Measurements from ENCODE around the gene ATP8B3.

Gene ATP8B3

DNA sequence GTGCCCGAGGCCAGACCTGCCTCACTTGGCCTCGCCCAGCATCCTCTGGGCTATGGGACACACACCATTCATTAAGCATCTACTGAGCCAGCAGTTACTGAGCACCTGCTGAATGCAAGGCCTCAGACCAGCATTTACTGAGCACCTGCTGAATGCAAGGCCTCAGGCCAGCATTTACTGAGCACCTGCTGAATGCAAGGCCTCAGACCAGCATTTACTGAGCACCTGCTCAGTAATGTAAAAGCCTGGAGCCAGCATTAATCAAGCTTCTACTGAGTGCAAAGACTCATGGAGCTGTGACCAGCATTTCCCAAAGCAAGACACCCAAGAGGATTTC is 3.7 kb downstream of the ATP8B3 start:
- H3K9me2 ChIP-seq (replicated peaks; ENCODE audit: insufficient read depth, low read length): no peaks in the 10 kb centered on the region
- H3K9me3 ChIP-seq (ENCODE audit: insufficient read depth, low read length): no peaks in the 10 kb centered on the region
- H2AFZ ChIP-seq (ENCODE audit: low read depth, low read length, severe bottlenecking): no peak overlapping the region
- no peak overlapping the region for H3K27ac ChIP-seq (ENCODE audit: low read depth, low read length)
- H3K36me3 ChIP-seq (ENCODE audit: low read length): no peaks in the 10 kb centered on the region
- no peaks in the 10 kb centered on the region for H3K27me3 ChIP-seq (ENCODE audit: low read length)
- H3K9ac ChIP-seq (ENCODE audit: low read length): no peak overlapping the region
- no peaks in the 10 kb centered on the region for H3F3A ChIP-seq (ENCODE audit: insufficient read depth)
- H4K20me1 ChIP-seq (ENCODE audit: low read depth, low read length): no peaks in the 10 kb centered on the region
- no peak overlapping the region for H3K4me2 ChIP-seq (ENCODE audit: low read depth, low read length, poor library complexity, severe bottlenecking)
- no peaks in the 10 kb centered on the region for H3K79me2 ChIP-seq (ENCODE audit: insufficient read depth, low read length)
- no peak overlapping the region for H3K4me3 ChIP-seq (ENCODE audit: insufficient read depth, low read length, poor library complexity, severe bottlenecking)
- TF ChIP-seq, protein P1, sequence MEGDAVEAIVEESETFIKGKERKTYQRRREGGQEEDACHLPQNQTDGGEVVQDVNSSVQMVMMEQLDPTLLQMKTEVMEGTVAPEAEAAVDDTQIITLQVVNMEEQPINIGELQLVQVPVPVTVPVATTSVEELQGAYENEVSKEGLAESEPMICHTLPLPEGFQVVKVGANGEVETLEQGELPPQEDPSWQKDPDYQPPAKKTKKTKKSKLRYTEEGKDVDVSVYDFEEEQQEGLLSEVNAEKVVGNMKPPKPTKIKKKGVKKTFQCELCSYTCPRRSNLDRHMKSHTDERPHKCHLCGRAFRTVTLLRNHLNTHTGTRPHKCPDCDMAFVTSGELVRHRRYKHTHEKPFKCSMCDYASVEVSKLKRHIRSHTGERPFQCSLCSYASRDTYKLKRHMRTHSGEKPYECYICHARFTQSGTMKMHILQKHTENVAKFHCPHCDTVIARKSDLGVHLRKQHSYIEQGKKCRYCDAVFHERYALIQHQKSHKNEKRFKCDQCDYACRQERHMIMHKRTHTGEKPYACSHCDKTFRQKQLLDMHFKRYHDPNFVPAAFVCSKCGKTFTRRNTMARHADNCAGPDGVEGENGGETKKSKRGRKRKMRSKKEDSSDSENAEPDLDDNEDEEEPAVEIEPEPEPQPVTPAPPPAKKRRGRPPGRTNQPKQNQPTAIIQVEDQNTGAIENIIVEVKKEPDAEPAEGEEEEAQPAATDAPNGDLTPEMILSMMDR (IDR thresholded peaks at IDR 0.05; ENCODE audit: insufficient read depth, low read length, poor library complexity, severe bottlenecking): no peak
- TF ChIP-seq EZH2phosphoT487 (conservative IDR thresholded peaks at IDR 0.05; ENCODE audit: low read length): no peak

DNA sequence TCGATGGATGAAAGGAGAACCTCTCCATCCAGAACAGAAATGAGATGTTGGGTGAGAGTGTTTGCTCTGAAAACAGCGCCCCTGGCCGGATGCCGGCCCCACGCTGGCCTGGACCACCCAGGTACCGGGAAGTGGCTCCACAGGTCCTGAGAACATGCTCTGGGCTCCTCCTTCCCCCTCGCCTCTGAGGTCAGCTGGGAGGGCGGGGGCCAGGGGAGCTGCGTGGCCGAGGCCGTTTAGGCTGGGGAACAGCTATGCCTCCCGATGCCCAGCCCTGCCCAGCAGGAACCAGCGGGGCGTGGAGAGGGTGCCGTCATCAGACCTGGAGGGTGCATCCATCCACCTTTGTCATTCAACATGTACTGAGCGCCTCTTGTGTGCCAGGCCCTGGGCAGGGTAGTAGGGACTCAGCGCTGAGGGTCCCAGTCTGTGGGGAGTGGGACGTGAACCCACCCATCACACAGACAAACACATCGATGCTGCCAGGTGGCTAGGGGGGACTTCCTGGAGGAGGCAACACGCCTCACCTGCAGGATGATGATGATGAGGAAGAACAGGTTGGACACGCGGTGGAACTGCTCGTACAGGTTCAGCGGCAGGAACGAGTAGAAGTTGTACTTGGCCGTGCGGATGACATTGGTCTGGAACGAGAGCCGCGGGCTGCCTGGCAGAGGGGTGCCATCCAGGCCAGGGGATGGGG is 4.2 kb downstream of the ATP8B3 start:
- no peak overlapping the region for H3K9ac ChIP-seq (ENCODE audit: low read length)
- H2AFZ ChIP-seq (ENCODE audit: low read depth, low read length, severe bottlenecking): no peak overlapping the region
- H3K27me3 ChIP-seq (ENCODE audit: low read length): no peaks in the 10 kb centered on the region
- H3K4me3 ChIP-seq (ENCODE audit: insufficient read depth, low read length, poor library complexity, severe bottlenecking): no peak overlapping the region
- no peaks in the 10 kb centered on the region for H4K20me1 ChIP-seq (ENCODE audit: low read depth, low read length)
- no peak overlapping the region for H3K27ac ChIP-seq (ENCODE audit: low read depth, low read length)
- no peak for TF ChIP-seq EZH2phosphoT487 (conservative IDR thresholded peaks at IDR 0.05; ENCODE audit: low read length)
- TF ChIP-seq, protein P1 (IDR thresholded peaks at IDR 0.05; ENCODE audit: insufficient read depth, low read length, poor library complexity, severe bottlenecking): no peak
- no peaks in the 10 kb centered on the region for H3K36me3 ChIP-seq (ENCODE audit: low read length)
- H3K79me2 ChIP-seq (ENCODE audit: insufficient read depth, low read length): no peaks in the 10 kb centered on the region
- no peaks in the 10 kb centered on the region for H3K9me3 ChIP-seq (ENCODE audit: insufficient read depth, low read length)
- no peaks in the 10 kb centered on the region for H3K9me2 ChIP-seq (replicated peaks; ENCODE audit: insufficient read depth, low read length)
- H3K4me2 ChIP-seq (ENCODE audit: low read depth, low read length, poor library complexity, severe bottlenecking): no peak overlapping the region
- H3F3A ChIP-seq (ENCODE audit: insufficient read depth): no peaks in the 10 kb centered on the region

DNA sequence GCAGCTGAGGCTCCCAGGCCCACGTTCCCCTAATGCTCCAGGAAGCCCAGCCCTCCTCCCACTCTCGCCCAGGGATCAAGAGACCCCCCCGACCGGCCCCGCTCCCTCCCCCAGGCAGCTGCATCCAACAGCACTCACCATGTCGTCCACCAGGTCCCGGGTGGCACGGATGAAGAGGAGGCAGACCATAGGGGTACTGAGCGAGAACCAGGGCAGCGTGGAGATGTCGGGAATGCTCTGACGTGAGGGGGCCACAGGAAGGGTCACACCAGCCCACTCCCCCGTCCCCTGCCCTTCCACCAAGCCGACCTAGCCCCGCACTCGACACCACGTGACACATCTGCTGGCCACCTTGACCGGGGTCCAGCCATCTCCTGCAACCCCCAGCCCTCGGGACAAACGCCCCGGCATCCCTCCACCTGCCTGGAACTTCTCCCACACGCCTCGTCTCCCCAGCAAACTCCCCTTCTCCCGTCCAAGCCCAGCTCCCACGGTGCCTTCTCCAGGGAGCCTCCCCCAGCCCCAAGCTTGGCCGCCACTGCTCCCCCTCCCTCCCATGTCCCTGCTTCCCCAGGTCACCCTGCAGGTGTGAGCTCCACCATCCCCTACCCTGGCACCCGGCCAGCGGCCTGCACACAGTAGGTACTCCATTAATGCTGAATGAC is 4.9 kb downstream of the ATP8B3 start:
- H3F3A ChIP-seq (ENCODE audit: insufficient read depth): no peaks in the 10 kb centered on the region

More for the DNA sequence above, 4.9 kb downstream of the ATP8B3 start:
- Histone ChIP-seq H3K9ac (ENCODE audit: low read length) (no peak overlapping the region), H3K27me3 (ENCODE audit: low read length) (no peaks in the 10 kb centered on the region), H4K20me1 (ENCODE audit: low read depth, low read length) (no peaks in the 10 kb centered on the region), H3K79me2 (ENCODE audit: insufficient read depth, low read length) (no peaks in the 10 kb centered on the region), H3K27ac (ENCODE audit: low read depth, low read length) (no peak overlapping the region), H3K9me2 (replicated peaks; ENCODE audit: insufficient read depth, low read length) (no peaks in the 10 kb centered on the region), H2AFZ (ENCODE audit: low read depth, low read length, severe bottlenecking) (no peak overlapping the region), H3K36me3 (ENCODE audit: low read length) (no peaks in the 10 kb centered on the region), H3K9me3 (ENCODE audit: insufficient read depth, low read length) (no peaks in the 10 kb centered on the region), H3K4me3 (ENCODE audit: insufficient read depth, low read length, poor library complexity, severe bottlenecking) (no peak overlapping the region), H3K4me2 (ENCODE audit: low read depth, low read length, poor library complexity, severe bottlenecking) (no peak overlapping the region)
- no peak for TF ChIP-seq EZH2phosphoT487 (conservative IDR thresholded peaks at IDR 0.05; ENCODE audit: low read length)
- TF ChIP-seq, protein P1 (IDR thresholded peaks at IDR 0.05; ENCODE audit: insufficient read depth, low read length, poor library complexity, severe bottlenecking): no peak

Measured in SU-DHL-6 (cell line).